GM19035 (cell line): ENCODE results near the gene IL1RAPL2.
"Not testable (repeated sequence)": the region's sequence is repeated elsewhere in the genome, so short reads cannot be mapped to it uniquely, and the experiment has no call there.

Source experiments
- ATAC-seq: cut with Tn5 transposase; IDR thresholded peaks from one replicate; pipeline ENCODE4 v1.9.1; 2021; ENCODE audit not compliant: unreplicated experiment

The IL1RAPL2 gene

GRCh38 chrX:105755109-105755508 is 1189.1 kb downstream of the IL1RAPL2 start:
- no peak for ATAC-seq

- ATAC-seq: no peak
Observed at GRCh38 chrX:105758754-105759153, 1192.8 kb downstream of the IL1RAPL2 start.

GRCh38 chrX:105759598-105759997 is 1193.6 kb downstream of the IL1RAPL2 start:
- ATAC-seq: no peak

DNA sequence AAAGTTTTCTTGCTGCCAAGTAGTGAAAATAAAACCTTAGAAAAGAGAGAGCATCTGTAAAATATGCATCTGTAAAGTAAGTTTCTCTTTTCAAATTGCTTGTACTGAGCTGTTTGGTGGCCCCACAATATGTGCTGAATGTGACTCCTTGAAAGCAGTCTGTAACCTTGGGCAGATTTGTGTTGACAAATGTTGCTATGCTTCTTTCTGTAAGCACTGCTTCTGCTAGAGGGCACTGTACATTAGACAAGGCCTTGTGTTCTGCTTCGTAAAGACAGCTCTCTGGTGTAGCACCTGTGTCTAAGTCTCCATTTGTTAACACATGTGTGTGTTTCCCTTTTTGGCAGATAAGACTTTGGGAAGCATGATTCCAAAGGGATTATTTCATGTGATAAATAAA is 1199.7 kb downstream of the IL1RAPL2 start:
- no peak for ATAC-seq

DNA sequence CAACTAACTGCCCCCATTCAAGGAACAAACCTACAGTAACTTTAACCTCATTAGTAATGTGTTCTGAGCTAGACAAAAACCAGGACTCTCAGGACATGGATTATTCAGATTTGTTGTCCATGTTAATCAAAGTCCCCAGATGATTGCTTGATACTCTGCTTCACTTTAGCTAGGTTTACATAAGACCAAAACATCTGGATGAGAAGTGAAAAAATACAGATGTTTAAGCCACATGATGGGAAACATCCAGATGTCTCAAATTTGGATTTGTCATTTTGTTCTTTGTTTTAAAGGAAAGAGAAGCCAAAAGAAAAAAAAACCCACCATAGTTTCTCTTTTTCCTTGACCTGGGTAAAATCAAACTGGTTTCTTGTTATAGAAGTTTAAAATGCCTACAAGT is 1207.8 kb downstream of the IL1RAPL2 start:
- no peak for ATAC-seq

- ATAC-seq: no peak
Observed at GRCh38 chrX:105775679-105776078, 1209.7 kb downstream of the IL1RAPL2 start.

DNA sequence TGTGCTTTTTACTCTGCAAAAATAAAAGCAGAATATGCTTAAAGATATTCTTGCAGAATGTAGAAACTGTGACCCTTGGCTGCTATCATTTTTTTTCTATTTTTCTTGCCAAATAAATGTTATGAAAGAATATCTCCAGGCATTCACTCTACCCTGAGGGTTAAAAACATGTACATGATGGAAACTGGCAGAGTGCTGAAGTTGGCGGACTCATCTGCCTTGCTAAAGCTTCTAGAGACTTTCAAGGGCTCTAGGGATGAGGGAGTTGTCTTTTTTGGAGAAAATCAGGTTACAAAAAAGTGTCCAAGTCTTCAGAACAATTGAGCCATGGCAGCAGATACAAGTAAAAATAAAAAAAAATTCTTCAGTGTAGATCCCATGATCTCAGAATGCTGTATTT is 1215.8 kb downstream of the IL1RAPL2 start:
- no peak for ATAC-seq

- ATAC-seq: not testable (repeated sequence)
Observed at GRCh38 chrX:105796877-105797276, 1230.9 kb downstream of the IL1RAPL2 start.

- no peak for ATAC-seq
Observed at GRCh38 chrX:105803891-105804290, 1237.9 kb downstream of the IL1RAPL2 start.

- not testable (repeated sequence) for ATAC-seq
Observed at GRCh38 chrX:105805655-105806054, 1239.7 kb downstream of the IL1RAPL2 start.

DNA sequence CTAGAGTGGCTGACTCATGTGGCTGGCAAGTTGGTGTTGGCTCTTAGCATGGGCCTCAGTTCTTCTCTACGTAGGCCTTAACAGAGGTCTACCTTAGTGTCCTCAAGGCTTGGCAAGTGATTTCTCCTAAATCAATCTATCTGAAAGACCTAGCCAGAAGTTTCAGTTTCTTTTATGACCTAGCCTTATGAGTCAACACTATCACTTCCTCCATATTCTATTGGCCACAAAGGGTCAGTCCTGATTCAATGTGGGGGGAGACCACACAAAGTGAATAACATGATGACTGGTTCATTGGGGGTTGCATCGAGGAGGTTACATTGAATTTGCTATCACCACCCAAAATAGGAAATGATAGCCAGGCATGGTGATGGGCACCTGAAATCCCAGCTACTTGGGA is 1250.5 kb downstream of the IL1RAPL2 start:
- ATAC-seq: no peak
